ENCODE results near the gene ANKRD34B. TPM values are rescaled to one million over a fixed set of nuclear protein-coding genes. Genes with fewer than 3 reads are reported as not detected.

Gene ANKRD34B
- total RNA-seq: under 0.01 TPM in 1 of 2 replicates, not detected in the other

GRCh38 chr5:80569961-80570786, at the start of gene ANKRD34B:
Gene ANKRD34B (minus strand): TSS chr5:80570280. CDS start chr5:80560019, 10,261 bp downstream.

Other genes starting within 250 kb of the ANKRD34B start
- 42.5 and 51.1 TPM in 2 replicates for gene ZFYVE16, start 162.2 kb downstream of the ANKRD34B start, total RNA-seq
- 2.2 and 2.6 TPM in 2 replicates for gene FAM151B, start 82.2 kb downstream of the ANKRD34B start, total RNA-seq
- 6.6 and 7.4 TPM in 2 replicates for gene MSH3, start 84.4 kb upstream of the ANKRD34B start, total RNA-seq
- 7.7 and 10.4 TPM in 2 replicates for gene DHFR, start 84.7 kb upstream of the ANKRD34B start, total RNA-seq

Measured in dermis lymphatic vessel endothelial cell (primary cell).